ENCODE data around the gene MGST3.

The MGST3 gene

DNA sequence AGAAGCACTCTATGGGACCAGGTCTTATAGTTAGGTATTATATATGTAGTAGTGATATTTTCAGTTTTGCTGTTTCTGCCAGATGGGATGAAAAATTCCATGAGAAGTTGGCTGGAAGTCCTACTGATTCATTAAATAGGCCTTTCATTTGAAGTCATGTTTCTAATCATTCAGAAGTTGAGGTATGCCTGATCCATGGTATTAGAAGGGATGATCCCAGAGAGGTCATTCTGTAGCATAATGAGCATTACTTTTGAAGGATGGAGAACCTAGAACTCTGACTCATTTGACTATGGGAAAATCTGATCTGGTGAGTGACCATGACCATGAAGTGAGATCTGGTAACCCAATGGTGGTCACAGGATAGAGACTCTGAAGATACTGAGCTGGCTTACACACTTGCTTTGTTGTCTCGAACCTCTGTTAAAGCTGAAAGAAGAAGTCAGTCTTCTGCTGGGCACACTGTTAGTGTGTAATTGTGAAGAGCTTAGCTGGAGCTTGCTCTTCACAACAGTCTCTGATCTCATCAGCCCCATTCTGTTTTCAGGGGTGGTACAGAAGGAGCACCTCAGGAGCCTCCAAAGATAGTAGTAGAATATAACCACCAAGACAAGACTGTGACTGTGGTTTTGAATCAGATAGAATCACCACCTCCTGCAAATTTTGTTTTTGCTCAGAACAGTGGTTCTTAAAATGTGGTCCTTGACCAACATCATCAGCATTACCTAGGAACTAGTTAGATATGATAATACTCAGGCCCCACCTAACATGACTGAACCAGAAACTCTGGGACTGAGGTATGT, 9.0 kb downstream of the MGST3 start:
- Histone ChIP-seq H3K9me2 (replicated peaks; ENCODE audit: insufficient read depth, low read length) (no peaks in the 10 kb centered on the region), H3K9me3 (ENCODE audit: insufficient read depth, low read length) (no peaks in the 10 kb centered on the region), H2AFZ (ENCODE audit: low read depth, low read length, severe bottlenecking) (no peak overlapping the region), H3K9ac (ENCODE audit: low read length) (no peak overlapping the region), H3K27me3 (ENCODE audit: low read length) (no peaks in the 10 kb centered on the region), H3F3A (ENCODE audit: insufficient read depth) (no peaks in the 10 kb centered on the region), H4K20me1 (ENCODE audit: low read depth, low read length) (no peaks in the 10 kb centered on the region), H3K4me2 (ENCODE audit: low read depth, low read length, poor library complexity, severe bottlenecking) (no peak overlapping the region), H3K79me2 (ENCODE audit: insufficient read depth, low read length) (no peaks in the 10 kb centered on the region), H3K4me3 (ENCODE audit: insufficient read depth, low read length, poor library complexity, severe bottlenecking) (no peak overlapping the region), H3K36me3 (ENCODE audit: low read length) (no peaks in the 10 kb centered on the region), H3K27ac (ENCODE audit: low read depth, low read length) (no peak overlapping the region)
- TF ChIP-seq, protein P1, sequence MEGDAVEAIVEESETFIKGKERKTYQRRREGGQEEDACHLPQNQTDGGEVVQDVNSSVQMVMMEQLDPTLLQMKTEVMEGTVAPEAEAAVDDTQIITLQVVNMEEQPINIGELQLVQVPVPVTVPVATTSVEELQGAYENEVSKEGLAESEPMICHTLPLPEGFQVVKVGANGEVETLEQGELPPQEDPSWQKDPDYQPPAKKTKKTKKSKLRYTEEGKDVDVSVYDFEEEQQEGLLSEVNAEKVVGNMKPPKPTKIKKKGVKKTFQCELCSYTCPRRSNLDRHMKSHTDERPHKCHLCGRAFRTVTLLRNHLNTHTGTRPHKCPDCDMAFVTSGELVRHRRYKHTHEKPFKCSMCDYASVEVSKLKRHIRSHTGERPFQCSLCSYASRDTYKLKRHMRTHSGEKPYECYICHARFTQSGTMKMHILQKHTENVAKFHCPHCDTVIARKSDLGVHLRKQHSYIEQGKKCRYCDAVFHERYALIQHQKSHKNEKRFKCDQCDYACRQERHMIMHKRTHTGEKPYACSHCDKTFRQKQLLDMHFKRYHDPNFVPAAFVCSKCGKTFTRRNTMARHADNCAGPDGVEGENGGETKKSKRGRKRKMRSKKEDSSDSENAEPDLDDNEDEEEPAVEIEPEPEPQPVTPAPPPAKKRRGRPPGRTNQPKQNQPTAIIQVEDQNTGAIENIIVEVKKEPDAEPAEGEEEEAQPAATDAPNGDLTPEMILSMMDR (IDR thresholded peaks at IDR 0.05; ENCODE audit: insufficient read depth, low read length, poor library complexity, severe bottlenecking), result no peak
- TF ChIP-seq EZH2phosphoT487 (conservative IDR thresholded peaks at IDR 0.05; ENCODE audit: low read length), result no peak

DNA sequence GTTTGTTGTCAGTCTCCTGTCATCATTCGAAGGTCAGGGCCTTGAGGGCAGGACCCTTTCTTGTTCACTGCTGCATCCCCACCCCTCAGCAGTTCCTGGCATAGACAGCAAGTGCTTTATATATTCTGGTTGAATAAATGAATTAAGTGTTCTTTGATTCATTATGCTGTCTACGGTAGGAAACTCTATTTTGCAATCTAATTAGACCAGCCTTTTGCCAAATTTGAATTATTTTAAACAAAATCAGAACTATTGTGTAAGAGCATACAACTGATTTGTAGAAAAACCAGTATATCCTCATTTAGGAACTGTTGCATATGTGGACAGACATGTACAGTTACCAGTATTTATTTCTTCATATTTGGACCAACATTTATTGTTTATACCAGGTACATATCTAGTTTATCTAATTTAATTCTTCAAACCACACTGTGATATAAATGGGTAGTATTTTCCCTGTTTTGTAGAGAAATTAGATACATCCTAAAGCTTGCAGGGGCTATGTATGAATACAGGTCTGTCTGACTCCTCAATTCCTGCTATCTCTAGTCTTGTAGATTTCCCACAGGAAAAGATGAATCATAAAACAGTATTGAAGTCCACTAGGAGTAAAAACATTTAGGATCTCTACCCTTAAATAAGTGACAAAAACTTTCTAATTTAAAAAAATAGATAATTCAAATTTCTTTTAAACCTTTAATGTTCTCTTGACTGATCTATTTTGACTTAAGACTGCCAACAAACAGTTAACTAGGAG, 10.4 kb downstream of the MGST3 start:
- Histone ChIP-seq H3F3A (ENCODE audit: insufficient read depth) (no peaks in the 10 kb centered on the region), H3K27ac (ENCODE audit: low read depth, low read length) (no peak overlapping the region), H3K9me3 (ENCODE audit: insufficient read depth, low read length) (no peaks in the 10 kb centered on the region), H3K79me2 (ENCODE audit: insufficient read depth, low read length) (no peaks in the 10 kb centered on the region), H3K4me3 (ENCODE audit: insufficient read depth, low read length, poor library complexity, severe bottlenecking) (no peak overlapping the region), H3K27me3 (ENCODE audit: low read length) (no peaks in the 10 kb centered on the region), H3K9ac (ENCODE audit: low read length) (no peak overlapping the region), H3K36me3 (ENCODE audit: low read length) (no peaks in the 10 kb centered on the region), H2AFZ (ENCODE audit: low read depth, low read length, severe bottlenecking) (no peak overlapping the region), H4K20me1 (ENCODE audit: low read depth, low read length) (no peaks in the 10 kb centered on the region), H3K4me2 (ENCODE audit: low read depth, low read length, poor library complexity, severe bottlenecking) (no peak overlapping the region), H3K9me2 (replicated peaks; ENCODE audit: insufficient read depth, low read length) (no peaks in the 10 kb centered on the region)
- TF ChIP-seq, protein P1 (IDR thresholded peaks at IDR 0.05; ENCODE audit: insufficient read depth, low read length, poor library complexity, severe bottlenecking), result no peak
- TF ChIP-seq EZH2phosphoT487 (conservative IDR thresholded peaks at IDR 0.05; ENCODE audit: low read length), result no peak

DNA sequence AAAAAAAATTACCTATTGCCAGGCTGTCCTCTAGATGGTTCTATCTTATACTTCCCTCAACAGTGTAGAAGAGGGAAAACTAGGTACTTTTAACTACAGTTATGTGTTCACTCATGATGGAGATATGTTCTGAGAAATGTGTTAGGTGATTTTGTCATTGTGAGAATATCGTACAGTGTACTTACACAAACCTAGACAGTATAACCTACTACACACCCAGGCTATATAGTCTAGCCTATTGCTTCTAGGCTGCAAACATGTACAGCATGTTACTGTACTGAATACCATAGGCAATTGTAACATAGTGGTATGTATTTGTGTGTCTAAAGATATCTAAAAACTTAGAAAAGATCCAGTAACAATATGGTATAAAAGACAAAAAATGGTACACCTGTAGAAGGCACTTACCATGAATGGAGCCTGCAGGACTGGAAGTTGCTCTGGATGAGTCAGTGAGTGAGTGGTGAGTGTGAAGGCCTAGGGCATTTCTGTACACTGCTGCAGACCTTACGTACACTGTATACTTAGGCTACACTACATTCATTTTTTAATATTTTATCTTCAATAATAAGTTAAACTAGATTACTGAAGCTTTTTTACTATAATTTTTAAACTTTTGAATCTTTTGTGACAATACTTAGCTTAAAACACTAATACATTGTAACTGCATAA, 13.2 kb downstream of the MGST3 start:
- TF ChIP-seq EZH2phosphoT487 (conservative IDR thresholded peaks at IDR 0.05; ENCODE audit: low read length), result no peak
- TF ChIP-seq, protein P1 (IDR thresholded peaks at IDR 0.05; ENCODE audit: insufficient read depth, low read length, poor library complexity, severe bottlenecking), result no peak
- Histone ChIP-seq H3K27ac (ENCODE audit: low read depth, low read length) (no peak overlapping the region), H3K9ac (ENCODE audit: low read length) (no peak overlapping the region), H3K4me2 (ENCODE audit: low read depth, low read length, poor library complexity, severe bottlenecking) (no peak overlapping the region), H3K4me3 (ENCODE audit: insufficient read depth, low read length, poor library complexity, severe bottlenecking) (no peak overlapping the region), H3K9me2 (replicated peaks; ENCODE audit: insufficient read depth, low read length) (no peaks in the 10 kb centered on the region), H3F3A (ENCODE audit: insufficient read depth) (no peaks in the 10 kb centered on the region), H2AFZ (ENCODE audit: low read depth, low read length, severe bottlenecking) (no peak overlapping the region), H4K20me1 (ENCODE audit: low read depth, low read length) (no peaks in the 10 kb centered on the region), H3K36me3 (ENCODE audit: low read length) (no peaks in the 10 kb centered on the region), H3K27me3 (ENCODE audit: low read length) (no peaks in the 10 kb centered on the region), H3K79me2 (ENCODE audit: insufficient read depth, low read length) (no peaks in the 10 kb centered on the region), H3K9me3 (ENCODE audit: insufficient read depth, low read length) (no peaks in the 10 kb centered on the region)
